ENCODE data around the gene CFAP410.

GRCh38 chr21:44324106-44324853, 14.9 kb downstream of the CFAP410 start:
- TF ChIP-seq POLR2AphosphoS5 (IDR thresholded peaks at IDR 0.05; ENCODE audit: low read depth, low read length) (no peak), POLR2A (IDR thresholded peaks at IDR 0.05; ENCODE audit: low read depth, low read length) (no peak)
